Hematopoietic multipotent progenitor cell treated with erythropoietin and hydrocortisone succinate and interleukin-3 and kit ligand, for 17 days (in vitro differentiated cells): ENCODE measurements around the gene GDF10.

Experiments used
- DNase-seq: peaks from one replicate; pipeline ENCODE4 v3.0.0-alpha.2; 2015; ENCODE audit warnings: low spot score

The GDF10 gene

GRCh38 chr10:47334466-47335295 lies 34.7 kb downstream of the GDF10 start:
- DNase-seq = no peak

- DNase-seq = no peak
Observed at GRCh38 chr10:47335906-47336305, 35.9 kb downstream of the GDF10 start.

DNA sequence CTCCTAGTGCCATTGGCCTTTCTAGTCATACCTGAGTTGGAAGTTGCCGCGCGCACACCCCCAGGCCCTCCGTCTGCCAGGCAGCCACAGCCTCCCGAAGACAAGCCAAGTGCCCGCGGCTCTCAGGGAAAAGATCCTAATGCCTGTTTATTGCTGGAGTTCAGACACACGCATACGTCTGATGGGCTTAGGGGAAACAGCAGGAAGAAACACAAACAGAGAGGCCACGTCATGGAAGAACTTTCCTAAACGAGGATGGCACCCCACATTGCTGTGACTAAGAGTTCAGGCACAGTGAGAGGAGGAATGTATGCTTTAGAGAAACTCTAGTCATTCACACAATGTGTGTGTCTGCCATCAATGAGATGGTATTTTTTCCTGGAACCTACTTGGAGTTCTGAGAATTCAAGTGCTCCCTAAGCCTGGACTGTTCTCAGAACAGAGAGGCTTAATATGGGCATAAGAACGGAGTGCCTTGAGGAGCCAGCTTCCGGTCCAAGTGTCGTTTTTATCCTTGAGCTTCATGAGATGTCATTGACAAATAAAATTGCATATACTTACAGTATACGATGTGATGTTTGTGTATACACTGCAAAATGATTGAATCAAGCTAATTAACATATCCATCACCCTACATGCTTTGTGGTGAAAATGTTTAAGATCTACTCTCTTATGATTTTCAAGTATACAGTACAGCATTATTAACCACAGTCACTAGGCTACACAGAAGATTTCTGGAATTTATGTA lies 36.6 kb downstream of the GDF10 start:
- DNase-seq = no peak

DNA sequence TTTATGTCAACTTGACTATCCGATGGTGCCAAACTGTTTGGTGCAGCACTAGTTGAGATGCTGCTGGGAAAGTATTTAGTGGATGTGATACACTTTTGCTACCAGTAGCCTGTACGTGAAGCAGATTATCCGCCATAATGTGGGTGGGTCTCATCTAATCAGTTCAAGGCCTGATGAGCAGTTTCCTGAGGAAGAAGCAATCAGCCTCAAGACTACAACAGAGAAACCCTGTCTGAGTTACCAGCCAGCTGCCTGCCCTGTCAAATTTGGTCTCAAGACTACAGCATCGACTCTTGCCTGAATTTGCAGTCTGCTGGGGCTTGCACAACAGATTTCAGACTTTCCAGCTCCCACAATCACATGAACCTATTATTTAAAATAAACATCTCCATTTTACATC lies 37.3 kb downstream of the GDF10 start:
- no peak for DNase-seq

DNA sequence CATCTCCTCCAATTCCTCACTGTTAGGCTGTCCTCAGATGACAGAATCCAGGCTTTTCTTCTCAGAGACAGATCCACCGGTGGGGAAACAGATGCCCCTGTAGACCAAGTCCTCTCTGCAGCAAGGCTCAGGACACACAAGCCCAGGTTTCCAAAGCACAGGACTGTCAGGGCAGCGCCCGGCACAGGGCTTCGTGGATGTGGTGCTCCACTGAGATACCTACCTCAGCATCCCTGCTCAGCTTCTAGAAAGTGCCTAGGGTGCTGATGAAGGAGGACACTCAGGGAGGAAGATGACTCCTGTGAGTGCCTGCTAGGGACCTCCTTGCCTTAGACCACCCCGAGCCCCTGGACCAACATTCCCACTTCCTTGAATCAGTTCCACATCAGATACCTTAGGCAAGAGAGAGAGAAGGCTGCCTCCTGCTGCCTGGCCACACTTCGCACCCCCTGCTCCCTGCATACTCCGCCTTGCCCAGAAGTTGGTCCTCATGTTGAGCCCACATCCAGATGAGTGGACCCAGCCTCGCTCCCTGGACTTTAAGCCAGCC lies 39.3 kb downstream of the GDF10 start:
- no peak for DNase-seq

GRCh38 chr10:47339759-47340607 lies 40.0 kb downstream of the GDF10 start:
- DNase-seq = no peak

DNA sequence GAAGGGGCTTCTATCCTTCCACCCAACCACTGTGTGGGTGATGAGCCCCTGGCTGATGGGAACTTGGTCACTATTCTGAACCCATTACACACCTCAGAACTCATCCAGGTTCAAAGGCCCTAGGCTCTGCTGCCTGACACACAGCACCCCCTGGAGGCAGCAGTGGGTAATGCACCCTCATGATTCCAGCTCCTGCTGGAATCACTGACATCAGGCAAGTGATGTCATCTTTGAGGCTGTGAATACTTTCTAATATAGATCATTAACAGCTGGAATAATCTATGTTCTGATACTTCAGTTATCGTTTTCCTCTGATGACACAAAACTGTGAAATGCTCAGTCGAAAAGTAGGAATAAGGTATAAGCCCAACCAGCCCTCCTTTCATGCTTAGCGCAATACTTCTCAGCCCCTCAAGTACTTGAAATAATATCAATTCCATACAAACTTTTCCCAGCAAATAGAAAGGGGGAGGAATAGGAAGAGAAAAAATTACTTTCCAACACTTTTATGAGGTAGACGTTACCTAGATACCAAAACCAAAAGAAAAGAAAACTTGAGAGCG lies 40.7 kb downstream of the GDF10 start:
- DNase-seq = peak; percentile 65

DNA sequence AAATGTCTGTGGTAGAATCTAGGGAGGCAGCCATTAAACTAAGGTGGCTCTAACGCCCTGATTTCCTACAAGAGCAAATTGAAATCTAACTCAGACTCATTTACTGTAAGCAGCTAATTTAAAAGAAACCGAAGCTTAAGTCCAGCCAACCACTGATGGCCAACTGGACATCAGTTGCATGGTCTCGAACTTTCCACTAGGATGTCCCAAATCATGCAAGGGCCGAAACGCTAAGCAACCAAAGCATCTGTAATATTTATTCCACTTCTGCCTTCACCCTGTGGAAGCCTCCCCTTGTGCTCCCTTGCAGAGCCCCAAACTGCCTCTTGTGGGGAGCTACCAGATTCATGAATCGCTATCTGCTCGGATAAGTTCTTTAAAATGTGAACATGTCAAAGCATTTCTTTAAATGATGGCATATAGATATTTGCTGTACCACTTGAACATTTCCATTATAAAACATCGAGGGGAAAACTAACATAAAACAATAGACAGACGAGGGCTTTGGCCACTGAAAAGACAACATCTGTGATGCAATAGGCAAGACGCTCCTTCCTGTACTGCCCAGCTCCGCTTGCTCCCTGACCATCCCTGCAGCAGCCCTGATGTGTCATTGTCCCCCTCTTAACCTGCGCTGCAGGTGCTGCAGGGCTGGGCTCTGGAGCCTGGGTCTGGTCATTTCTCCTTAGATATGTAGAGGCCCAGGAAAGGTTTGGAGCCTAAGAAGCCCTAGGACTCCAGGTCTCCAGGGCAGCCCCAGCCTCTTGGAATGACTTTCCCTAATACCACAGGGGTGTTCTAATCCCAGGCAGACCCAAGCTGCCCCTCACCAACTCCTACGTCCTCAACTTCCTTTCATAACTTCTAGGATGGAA lies 45.2 kb downstream of the GDF10 start:
- DNase-seq = no peak

DNA sequence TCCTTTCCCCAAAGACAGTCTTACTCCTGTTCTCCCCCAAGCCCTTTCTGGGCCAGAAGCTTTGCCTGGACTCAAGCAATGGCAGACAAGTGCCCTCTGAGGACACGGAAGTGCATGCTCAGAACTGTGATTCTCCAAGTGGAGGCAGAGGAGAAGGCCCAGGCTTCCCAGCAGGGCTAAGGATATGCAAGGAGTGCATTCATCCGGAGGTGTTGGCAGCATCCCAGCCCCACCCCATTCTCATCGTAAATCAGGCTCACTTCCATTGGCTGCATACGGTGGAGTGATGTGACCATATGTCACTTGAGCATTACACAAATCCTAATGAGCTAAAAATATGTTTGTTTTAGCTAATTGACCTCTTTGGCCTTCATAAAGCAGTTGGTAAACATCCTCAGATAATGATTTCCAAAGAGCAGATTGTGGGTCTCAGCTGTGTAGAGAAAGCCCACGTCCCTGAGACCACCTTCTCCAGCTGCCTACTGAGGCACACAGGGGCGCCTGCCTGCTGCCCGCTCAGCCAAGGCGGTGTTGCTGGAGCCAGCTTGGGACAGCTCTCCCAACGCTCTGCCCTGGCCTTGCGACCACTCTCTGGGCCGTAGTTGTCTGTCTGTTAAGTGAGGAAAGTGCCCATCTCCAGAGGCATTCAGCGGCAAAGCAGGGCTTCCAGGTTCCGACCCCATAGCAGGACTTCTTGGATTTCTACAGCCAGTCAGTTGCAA lies 46.7 kb downstream of the GDF10 start:
- no peak for DNase-seq

DNA sequence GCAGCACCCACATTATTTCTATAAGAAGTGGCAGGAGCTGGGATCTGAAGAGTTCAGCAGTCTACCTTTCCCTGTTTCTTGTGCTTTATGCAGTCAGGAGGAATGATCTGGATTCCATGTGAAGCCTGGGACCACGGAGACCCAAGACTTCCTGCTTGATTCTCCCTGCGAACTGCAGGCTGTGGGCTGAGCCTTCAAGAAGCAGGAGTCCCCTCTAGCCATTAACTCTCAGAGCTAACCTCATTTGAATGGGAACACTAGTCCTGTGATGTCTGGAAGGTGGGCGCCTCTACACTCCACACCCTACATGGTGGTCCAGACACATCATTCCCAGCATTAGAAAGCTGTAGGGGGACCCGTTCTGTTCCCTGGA lies 47.3 kb downstream of the GDF10 start:
- no peak for DNase-seq

GRCh38 chr10:47348138-47348651 lies 48.2 kb downstream of the GDF10 start, which contains the start of gene RBP3:
Gene RBP3, plus strand, starts transcription at chr10:47348363. Its CDS starts 122 bp downstream, at chr10:47348485.
- no peak for DNase-seq

DNA sequence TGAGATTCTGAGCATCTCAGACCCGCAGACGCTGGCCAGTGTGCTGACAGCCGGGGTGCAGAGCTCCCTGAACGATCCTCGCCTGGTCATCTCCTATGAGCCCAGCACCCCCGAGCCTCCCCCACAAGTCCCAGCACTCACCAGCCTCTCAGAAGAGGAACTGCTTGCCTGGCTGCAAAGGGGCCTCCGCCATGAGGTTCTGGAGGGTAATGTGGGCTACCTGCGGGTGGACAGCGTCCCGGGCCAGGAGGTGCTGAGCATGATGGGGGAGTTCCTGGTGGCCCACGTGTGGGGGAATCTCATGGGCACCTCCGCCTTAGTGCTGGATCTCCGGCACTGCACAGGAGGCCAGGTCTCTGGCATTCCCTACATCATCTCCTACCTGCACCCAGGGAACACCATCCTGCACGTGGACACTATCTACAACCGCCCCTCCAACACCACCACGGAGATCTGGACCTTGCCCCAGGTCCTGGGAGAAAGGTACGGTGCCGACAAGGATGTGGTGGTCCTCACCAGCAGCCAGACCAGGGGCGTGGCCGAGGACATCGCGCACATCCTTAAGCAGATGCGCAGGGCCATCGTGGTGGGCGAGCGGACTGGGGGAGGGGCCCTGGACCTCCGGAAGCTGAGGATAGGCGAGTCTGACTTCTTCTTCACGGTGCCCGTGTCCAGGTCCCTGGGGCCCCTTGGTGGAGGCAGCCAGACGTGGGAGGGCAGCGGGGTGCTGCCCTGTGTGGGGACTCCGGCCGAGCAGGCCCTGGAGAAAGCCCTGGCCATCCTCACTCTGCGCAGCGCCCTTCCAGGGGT lies 48.9 kb downstream of the GDF10 start:
- DNase-seq = no peak

GRCh38 chr10:47349516-47349915 lies 49.5 kb downstream of the GDF10 start:
- DNase-seq = no peak

GRCh38 chr10:47349941-47350371 lies 50.0 kb downstream of the GDF10 start:
- no peak for DNase-seq

GRCh38 chr10:47350671-47351640 lies 51.0 kb downstream of the GDF10 start:
- no peak for DNase-seq

DNA sequence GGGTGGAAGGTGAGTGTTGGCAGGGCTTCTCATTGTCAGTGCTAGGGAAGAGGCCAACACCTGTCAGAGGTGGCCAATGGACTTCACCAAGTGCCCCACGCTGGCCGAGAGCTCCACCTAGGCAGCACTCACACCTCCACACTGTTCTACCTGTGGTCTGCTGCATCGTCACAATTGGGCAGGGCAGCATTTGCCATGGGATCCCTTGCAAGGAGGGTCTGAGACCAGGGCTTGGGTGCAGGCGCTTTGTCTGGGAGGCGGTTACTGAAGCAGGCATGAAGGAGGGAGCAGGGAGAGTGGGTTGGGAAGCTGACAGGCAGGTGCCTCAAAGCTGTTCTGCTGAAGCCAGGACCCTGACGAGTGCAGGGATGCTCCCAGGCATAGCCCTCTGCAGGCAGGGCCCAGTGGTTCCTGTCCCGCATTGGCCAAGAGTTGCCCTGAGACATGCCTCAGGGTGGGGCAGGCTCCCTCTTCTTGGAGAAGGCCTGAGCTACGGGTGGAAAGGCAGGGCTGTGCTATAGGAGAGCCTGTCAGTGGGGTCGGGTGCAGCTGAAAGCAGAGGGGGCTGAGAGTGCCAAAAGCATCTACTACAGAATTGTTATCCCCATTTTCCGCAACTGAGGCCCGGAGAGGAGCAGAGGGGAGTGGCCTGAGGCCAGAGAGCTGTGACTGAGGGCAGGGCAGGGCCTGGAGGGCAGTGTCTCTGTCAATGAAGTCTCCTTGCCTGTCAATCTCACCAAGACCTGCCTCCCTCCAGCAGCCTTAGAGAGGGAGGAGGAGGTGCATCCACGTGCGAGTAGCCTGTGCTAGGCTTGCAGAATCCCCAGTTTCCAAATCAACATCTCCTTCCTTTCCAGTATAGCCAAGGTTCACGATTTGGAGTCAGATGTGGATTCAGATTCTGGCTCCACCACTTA lies 52.2 kb downstream of the GDF10 start:
- no peak for DNase-seq

GRCh38 chr10:47353351-47353750 lies 53.4 kb downstream of the GDF10 start:
- DNase-seq = no peak
